Lower leg skin (tissue), 3 donors: ENCODE results near the gene RNASEH2B.

Experiments used
- POLR2A ChIP-seq, 2 donors: fragments of 450-650 bp; IDR thresholded peaks; one replicate each; pipeline ENCODE4 v1.6.1; 2016 to 2017; ENCODE audit warnings: antibody characterized with exemption in 2 of 2, mild to moderate bottlenecking in 1 of 2, moderate library complexity in 1 of 2
- TF ChIP-seq, protein P1 (sequence below), 3 donors: fragments of 450-650 bp; IDR thresholded peaks; one replicate each; pipeline ENCODE4 v1.5.1; 2016; ENCODE audit warnings: antibody characterized with exemption in 3 of 3, mild to moderate bottlenecking in 3 of 3, moderate library complexity in 2 of 3

DNA sequence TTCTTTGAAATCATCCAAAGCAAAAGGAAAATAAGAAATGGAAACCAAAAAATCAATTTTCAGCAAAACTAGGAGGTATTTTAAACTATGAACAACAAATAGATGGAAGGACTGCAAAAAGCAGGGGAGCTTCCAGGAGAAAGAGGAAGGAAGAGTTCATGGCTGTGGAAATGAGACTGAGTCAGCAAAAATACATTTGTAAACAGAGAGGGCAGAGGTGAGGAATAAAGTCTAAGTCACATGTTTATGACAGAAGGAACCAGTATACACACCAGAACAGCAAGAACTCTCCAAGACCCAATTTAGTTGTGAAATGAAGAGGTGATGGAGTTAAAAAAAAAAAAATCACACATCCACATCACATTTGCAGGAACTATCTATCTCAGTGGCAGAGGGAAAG lies 69.6 kb downstream of the RNASEH2B start:
- TF ChIP-seq, protein P1, sequence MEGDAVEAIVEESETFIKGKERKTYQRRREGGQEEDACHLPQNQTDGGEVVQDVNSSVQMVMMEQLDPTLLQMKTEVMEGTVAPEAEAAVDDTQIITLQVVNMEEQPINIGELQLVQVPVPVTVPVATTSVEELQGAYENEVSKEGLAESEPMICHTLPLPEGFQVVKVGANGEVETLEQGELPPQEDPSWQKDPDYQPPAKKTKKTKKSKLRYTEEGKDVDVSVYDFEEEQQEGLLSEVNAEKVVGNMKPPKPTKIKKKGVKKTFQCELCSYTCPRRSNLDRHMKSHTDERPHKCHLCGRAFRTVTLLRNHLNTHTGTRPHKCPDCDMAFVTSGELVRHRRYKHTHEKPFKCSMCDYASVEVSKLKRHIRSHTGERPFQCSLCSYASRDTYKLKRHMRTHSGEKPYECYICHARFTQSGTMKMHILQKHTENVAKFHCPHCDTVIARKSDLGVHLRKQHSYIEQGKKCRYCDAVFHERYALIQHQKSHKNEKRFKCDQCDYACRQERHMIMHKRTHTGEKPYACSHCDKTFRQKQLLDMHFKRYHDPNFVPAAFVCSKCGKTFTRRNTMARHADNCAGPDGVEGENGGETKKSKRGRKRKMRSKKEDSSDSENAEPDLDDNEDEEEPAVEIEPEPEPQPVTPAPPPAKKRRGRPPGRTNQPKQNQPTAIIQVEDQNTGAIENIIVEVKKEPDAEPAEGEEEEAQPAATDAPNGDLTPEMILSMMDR (IDR thresholded peaks at IDR 0.05): no peak
- no peak for TF ChIP-seq POLR2A (IDR thresholded peaks at IDR 0.05)
